ENCODE data around the gene NCKIPSD.

NCKIPSD gene

DNA sequence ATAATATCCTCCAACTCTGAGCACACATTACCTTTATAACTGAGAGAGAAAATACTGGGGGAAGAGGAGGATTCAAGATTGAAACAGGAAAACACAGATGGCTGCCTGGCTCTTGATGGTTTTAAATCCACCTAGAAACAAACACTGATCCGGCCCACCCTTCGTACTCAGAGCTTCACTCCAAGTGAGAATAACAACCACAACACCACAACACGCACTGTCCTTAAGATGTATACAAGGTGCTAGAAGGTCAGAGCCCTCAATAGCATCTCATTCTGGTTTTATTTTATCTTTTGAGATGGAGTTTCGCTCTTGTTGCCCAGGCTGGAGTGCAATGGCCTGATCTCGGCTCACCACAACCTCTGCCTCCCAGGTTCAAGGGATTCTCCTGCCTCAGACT is 21.4 kb upstream of the NCKIPSD start:
- no peak for DNase-seq (ENCODE audit: low read depth)
- H3K4me3 ChIP-seq (ENCODE audit: low read depth, low read length) = no peak overlapping the region
- no peak for TF ChIP-seq CTCF (IDR thresholded peaks at IDR 0.05; ENCODE audit: low read depth, low read length, missing control alignments)
- in situ Hi-C loops (cut with HindIII; ENCODE audit: low sequenced_read_pairs) = no loop called here

GRCh38 chr3:48702320-48702920 is 16.7 kb upstream of the NCKIPSD start:
- in situ Hi-C loops (cut with HindIII; ENCODE audit: low sequenced_read_pairs) = no loop called here
- TF ChIP-seq CTCF (IDR thresholded peaks at IDR 0.05; ENCODE audit: low read depth, low read length, missing control alignments) = no peak
- DNase-seq (ENCODE audit: low read depth) = no peak
- no peak overlapping the region for H3K4me3 ChIP-seq (ENCODE audit: low read depth, low read length)

DNA sequence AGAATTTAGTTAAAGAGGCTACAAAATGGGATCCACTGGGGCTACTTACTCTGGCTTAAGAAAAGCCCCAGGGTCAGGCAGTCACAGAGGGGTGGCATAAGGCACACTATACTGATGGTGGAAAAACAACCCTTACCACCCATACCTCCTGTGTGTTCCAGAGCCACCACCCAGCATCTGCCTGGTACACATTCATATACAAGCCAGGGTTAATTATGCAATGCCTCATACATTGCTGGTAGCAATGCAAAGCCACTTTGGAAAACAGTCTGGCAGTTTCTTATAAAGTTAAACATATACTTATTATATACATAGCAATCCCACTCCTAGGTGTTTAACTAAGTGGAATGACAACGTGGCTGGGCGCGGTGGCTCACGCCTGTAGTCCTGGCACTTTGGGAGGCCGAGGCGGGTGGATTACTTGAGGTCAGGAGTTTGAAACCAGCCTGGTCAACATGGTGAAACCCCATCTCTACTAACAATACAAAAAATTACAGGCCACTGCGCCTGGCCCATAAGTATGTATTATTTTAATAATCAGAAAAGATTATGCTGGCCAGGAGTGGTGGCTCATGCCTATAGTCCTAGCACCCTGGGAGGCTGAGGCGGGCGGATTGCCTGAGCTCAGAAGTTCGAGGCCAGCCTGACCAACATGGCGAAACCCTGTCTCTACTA is 15.2 kb upstream of the NCKIPSD start:
- no peak for DNase-seq (ENCODE audit: low read depth)
- in situ Hi-C loops (cut with HindIII; ENCODE audit: low sequenced_read_pairs) = no loop called here
- TF ChIP-seq CTCF (IDR thresholded peaks at IDR 0.05; ENCODE audit: low read depth, low read length, missing control alignments) = no peak
- H3K4me3 ChIP-seq (ENCODE audit: low read depth, low read length) = no peak overlapping the region

- TF ChIP-seq CTCF (IDR thresholded peaks at IDR 0.05; ENCODE audit: low read depth, low read length, missing control alignments) = no peak
- H3K4me3 ChIP-seq (ENCODE audit: low read depth, low read length) = no peak overlapping the region
- DNase-seq (ENCODE audit: low read depth) = no peak
- in situ Hi-C loops (cut with HindIII; ENCODE audit: low sequenced_read_pairs) = no loop called here
Measured at GRCh38 chr3:48698891-48699290, 13.2 kb upstream of the NCKIPSD start.

- in situ Hi-C loops (cut with HindIII; ENCODE audit: low sequenced_read_pairs) = no loop called here
- DNase-seq (ENCODE audit: low read depth) = no peak
- TF ChIP-seq CTCF (IDR thresholded peaks at IDR 0.05; ENCODE audit: low read depth, low read length, missing control alignments) = no peak
- no peak overlapping the region for H3K4me3 ChIP-seq (ENCODE audit: low read depth, low read length)
Measured at GRCh38 chr3:48697952-48698351, 12.2 kb upstream of the NCKIPSD start.

- in situ Hi-C loops (cut with HindIII; ENCODE audit: low sequenced_read_pairs) = no loop called here
- no peak overlapping the region for H3K4me3 ChIP-seq (ENCODE audit: low read depth, low read length)
- no peak for TF ChIP-seq CTCF (IDR thresholded peaks at IDR 0.05; ENCODE audit: low read depth, low read length, missing control alignments)
- DNase-seq (ENCODE audit: low read depth) = no peak
Measured at GRCh38 chr3:48696601-48697000, 10.9 kb upstream of the NCKIPSD start.

All from astrocyte of the cerebellum (primary cell).